ENCODE measurements around the gene RAG1. TPM values are rescaled to one million over a fixed set of nuclear protein-coding genes. Genes with fewer than 3 reads are reported as not detected.

RAG1 gene
- 1 to 10 TPM in 1 of 2 donors, under 1 TPM in 1; 0.50 to 1.4 TPM for total RNA-seq
- polyA plus RNA-seq (ENCODE audit: insufficient read length in 6 of 6) = 1 to 10 TPM; 1.4 to 2.0 (median 1.7) TPM
- long read RNA-seq, donor 1, full-length matches to known transcripts = 1 of 1 reads
- long read RNA-seq, donor 1, partial matches to known transcripts = 0 of 1 reads
- long read RNA-seq, donor 1, other reads (novel, unspliced or antisense) = 0 of 1 reads
- long read RNA-seq, donor 2, full-length matches to known transcripts = 2 of 2 reads
- long read RNA-seq, donor 2, partial matches to known transcripts = 0 of 2 reads
- long read RNA-seq, donor 2, other reads (novel, unspliced or antisense) = 0 of 2 reads
- long read RNA-seq, donor 3 = 0 reads
- long read RNA-seq, donor 4 = 0 reads
- long read RNA-seq, donor 5 = 0 reads
- long read RNA-seq, donor 6 = 0 reads
- long read RNA-seq, donor 7 = 0 reads
- long read RNA-seq, donor 8 = 0 reads
- long read RNA-seq, donor 9 = 0 reads
- long read RNA-seq, donor 10 = 0 reads
- long read RNA-seq, donor 11 = 0 reads
- long read RNA-seq, donor 12 = 0 reads

GRCh38 chr11:36567694-36568093, at the start of gene RAG1:
Gene RAG1, plus strand, starts transcription at chr11:36568007. Its CDS starts 5,298 bp downstream, at chr11:36573305.
- H3K27me3 ChIP-seq = peaks cover 0 to 4% of the 10 kb centered on the region in 2 donors
- no peak for ATAC-seq
- no peak within 1 kb of the TSS for H3K4me3 ChIP-seq
- H3K9me3 ChIP-seq = no peaks in the 10 kb centered on the region
- no peak within 1 kb of the TSS for H3K27ac ChIP-seq
- peaks cover 0 to 3% of the 10 kb centered on the region in 2 donors for H3K4me1 ChIP-seq
- DNase-seq = no peak
- intact Hi-C loops (cut with DNase I) = loop anchor here in 1 of 2 donors (10.0 kb wide), 2 partner anchors 97 to 177 kb away; no protein-coding TSS in a partner anchor
- H3K36me3 ChIP-seq = no peaks in the 10 kb centered on the region
- TF ChIP-seq, protein P1, sequence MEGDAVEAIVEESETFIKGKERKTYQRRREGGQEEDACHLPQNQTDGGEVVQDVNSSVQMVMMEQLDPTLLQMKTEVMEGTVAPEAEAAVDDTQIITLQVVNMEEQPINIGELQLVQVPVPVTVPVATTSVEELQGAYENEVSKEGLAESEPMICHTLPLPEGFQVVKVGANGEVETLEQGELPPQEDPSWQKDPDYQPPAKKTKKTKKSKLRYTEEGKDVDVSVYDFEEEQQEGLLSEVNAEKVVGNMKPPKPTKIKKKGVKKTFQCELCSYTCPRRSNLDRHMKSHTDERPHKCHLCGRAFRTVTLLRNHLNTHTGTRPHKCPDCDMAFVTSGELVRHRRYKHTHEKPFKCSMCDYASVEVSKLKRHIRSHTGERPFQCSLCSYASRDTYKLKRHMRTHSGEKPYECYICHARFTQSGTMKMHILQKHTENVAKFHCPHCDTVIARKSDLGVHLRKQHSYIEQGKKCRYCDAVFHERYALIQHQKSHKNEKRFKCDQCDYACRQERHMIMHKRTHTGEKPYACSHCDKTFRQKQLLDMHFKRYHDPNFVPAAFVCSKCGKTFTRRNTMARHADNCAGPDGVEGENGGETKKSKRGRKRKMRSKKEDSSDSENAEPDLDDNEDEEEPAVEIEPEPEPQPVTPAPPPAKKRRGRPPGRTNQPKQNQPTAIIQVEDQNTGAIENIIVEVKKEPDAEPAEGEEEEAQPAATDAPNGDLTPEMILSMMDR (IDR thresholded peaks at IDR 0.05) = no peak

GRCh38 chr11:36530840-36531239, 37.0 kb upstream of the RAG1 start:
- TF ChIP-seq, protein P1 (IDR thresholded peaks at IDR 0.05) = no peak
- Histone ChIP-seq H3K9me3 (peaks cover 0 to 3% of the 10 kb centered on the region in 2 donors), H3K4me3 (no peak overlapping the region), H3K27me3 (no peaks in the 10 kb centered on the region), H3K4me1 (peaks cover 0 to 9% of the 10 kb centered on the region in 2 donors), H3K36me3 (no peaks in the 10 kb centered on the region), H3K27ac (no peak overlapping the region)
- ATAC-seq (no peak), DNase-seq (no peak)
- intact Hi-C loops (cut with DNase I) = no loop called here

DNA sequence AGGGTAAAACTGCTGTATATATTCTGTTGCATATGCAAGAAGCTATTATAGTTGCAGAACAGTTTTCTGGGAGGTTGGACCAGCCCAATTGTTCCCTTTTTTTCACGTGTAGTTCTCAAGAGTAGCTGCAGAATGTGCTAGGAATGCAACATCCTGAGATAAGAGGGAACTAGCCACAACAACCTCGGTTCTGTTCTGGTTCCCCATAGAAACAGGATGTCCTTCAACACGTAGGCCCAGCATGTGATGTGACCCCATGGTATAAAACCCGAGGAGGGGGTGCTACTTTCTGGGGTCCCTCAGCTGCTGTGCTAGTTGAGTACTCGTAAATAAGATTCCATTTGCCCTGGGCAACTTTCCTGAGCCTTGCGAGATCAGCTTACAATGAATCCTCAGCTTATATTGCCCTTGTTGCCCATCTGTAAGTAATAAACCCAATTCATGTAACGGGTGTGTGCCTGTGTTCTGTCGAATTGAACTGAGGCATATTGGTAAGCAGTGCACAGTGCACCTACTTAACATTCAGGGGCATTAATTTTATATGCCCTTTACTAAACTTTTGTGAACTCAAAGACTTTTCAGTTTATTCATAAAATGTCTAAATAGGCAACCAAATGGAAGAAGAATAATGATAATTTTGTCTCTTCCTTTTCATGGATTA, 34.7 kb upstream of the RAG1 start:
- H3K27ac ChIP-seq = no peak overlapping the region
- no peaks in the 10 kb centered on the region for H3K36me3 ChIP-seq
- H3K9me3 ChIP-seq = no peaks in the 10 kb centered on the region
- H3K27me3 ChIP-seq = no peaks in the 10 kb centered on the region
- H3K4me3 ChIP-seq = no peak overlapping the region
- TF ChIP-seq, protein P1 (IDR thresholded peaks at IDR 0.05) = no peak
- DNase-seq (no peak), ATAC-seq (peak; percentile 12)
- intact Hi-C loops (cut with DNase I) = no loop called here
- peaks cover 0 to 9% of the 10 kb centered on the region in 2 donors for H3K4me1 ChIP-seq

GRCh38 chr11:36534276-36534840, 33.4 kb upstream of the RAG1 start:
- TF ChIP-seq, protein P1 (IDR thresholded peaks at IDR 0.05) = no peak
- no peak overlapping the region for H3K4me3 ChIP-seq
- no peaks in the 10 kb centered on the region for H3K27me3 ChIP-seq
- intact Hi-C loops (cut with DNase I) = no loop called here
- ATAC-seq (no peak), DNase-seq (no peak)
- no peaks in the 10 kb centered on the region for H3K9me3 ChIP-seq
- H3K36me3 ChIP-seq = no peaks in the 10 kb centered on the region
- no peak overlapping the region for H3K27ac ChIP-seq
- H3K4me1 ChIP-seq = peaks cover 0 to 9% of the 10 kb centered on the region in 2 donors
